ENCODE data around the gene APMAP.
A peak's percentile ranks its signal among the peaks of the same experiment; 100 is the strongest.

The APMAP gene

GRCh38 chr20:24992487-24993205 lies at the start of gene APMAP:
Gene APMAP (minus strand): TSS chr20:24992751. CDS start chr20:24992688, 63 bp downstream.
- Mint-ChIP-seq H3K9me3 (no peaks in the 10 kb centered on the region), H3K4me1 (peaks cover 42 to 58% of the 10 kb centered on the region in 2 donors), H3K27ac (peak within 1 kb of the TSS; percentile 98), H3K4me3 (peak within 1 kb of the TSS; percentile 94 to 97), H3K27me3 (no peaks in the 10 kb centered on the region), H3K36me3 (peaks cover 6 to 17% of the 10 kb centered on the region in 2 donors)
- ATAC-seq (replicated peaks) (peak; percentile 95 to 97), DNase-seq (peak; percentile 94)

- Mint-ChIP-seq H3K4me1 (peaks cover 47 to 75% of the 10 kb centered on the region in 2 donors), H3K27me3 (no peaks in the 10 kb centered on the region), H3K4me3 (peak overlapping the region in 1 of 2 donors; percentile 75), H3K9me3 (no peaks in the 10 kb centered on the region), H3K27ac (peak overlapping the region; percentile 95), H3K36me3 (peaks cover 6 to 14% of the 10 kb centered on the region in 2 donors)
- DNase-seq (no peak), ATAC-seq (replicated peaks) (no peak)
Observed at GRCh38 chr20:25041813-25042530, 49.4 kb upstream of the APMAP start.

GRCh38 chr20:25040438-25040831 lies 47.9 kb upstream of the APMAP start:
- Mint-ChIP-seq H3K27ac (peak overlapping the region; percentile 56), H3K36me3 (peaks cover 4 to 5% of the 10 kb centered on the region in 2 donors), H3K9me3 (no peaks in the 10 kb centered on the region), H3K4me3 (no peak overlapping the region), H3K4me1 (peaks cover 57 to 80% of the 10 kb centered on the region in 2 donors), H3K27me3 (no peaks in the 10 kb centered on the region)
- DNase-seq (no peak), ATAC-seq (replicated peaks) (no peak)

GRCh38 chr20:25039697-25040437 lies 47.3 kb upstream of the APMAP start:
- Mint-ChIP-seq H3K4me3 (no peak overlapping the region), H3K4me1 (peaks cover 53 to 78% of the 10 kb centered on the region in 2 donors), H3K36me3 (peaks cover 4 to 5% of the 10 kb centered on the region in 2 donors), H3K9me3 (no peaks in the 10 kb centered on the region), H3K27me3 (no peaks in the 10 kb centered on the region), H3K27ac (peak overlapping the region; percentile 62)
- no peak for DNase-seq
- no peak for ATAC-seq (replicated peaks)

- DNase-seq: no peak
- Mint-ChIP-seq H3K4me3 (no peak overlapping the region), H3K4me1 (peaks cover 49 to 67% of the 10 kb centered on the region in 2 donors), H3K36me3 (peaks cover 5% of the 10 kb centered on the region in 2 donors), H3K27me3 (no peaks in the 10 kb centered on the region), H3K9me3 (no peaks in the 10 kb centered on the region), H3K27ac (peak overlapping the region; percentile 88)
- no peak for ATAC-seq (replicated peaks)
Observed at GRCh38 chr20:25038591-25039015, 46.1 kb upstream of the APMAP start.

GRCh38 chr20:25038103-25038410 lies 45.5 kb upstream of the APMAP start:
- Mint-ChIP-seq H3K27me3 (no peaks in the 10 kb centered on the region), H3K9me3 (no peaks in the 10 kb centered on the region), H3K36me3 (peaks cover 4 to 6% of the 10 kb centered on the region in 2 donors), H3K4me1 (peaks cover 49 to 65% of the 10 kb centered on the region in 2 donors), H3K27ac (peak overlapping the region; percentile 88), H3K4me3 (peak overlapping the region; percentile 21 to 53)
- DNase-seq (no peak), ATAC-seq (replicated peaks) (no peak)

- peak overlapping the region; percentile 88 for H3K27ac Mint-ChIP-seq
- peak; percentile 27 for DNase-seq
- peak overlapping the region; percentile 44 to 53 for H3K4me3 Mint-ChIP-seq
- no peaks in the 10 kb centered on the region for H3K9me3 Mint-ChIP-seq
- peaks cover 44 to 64% of the 10 kb centered on the region in 2 donors for H3K4me1 Mint-ChIP-seq
- H3K27me3 Mint-ChIP-seq: no peaks in the 10 kb centered on the region
- ATAC-seq (replicated peaks): peak; percentile 70 to 75
- H3K36me3 Mint-ChIP-seq: peaks cover 1 to 6% of the 10 kb centered on the region in 2 donors
Observed at GRCh38 chr20:25037288-25038102, 44.9 kb upstream of the APMAP start.

- H3K4me1 Mint-ChIP-seq: peaks cover 40 to 56% of the 10 kb centered on the region in 2 donors
- H3K4me3 Mint-ChIP-seq: peak overlapping the region; percentile 55 to 66
- H3K9me3 Mint-ChIP-seq: no peaks in the 10 kb centered on the region
- peaks cover 1 to 6% of the 10 kb centered on the region in 2 donors for H3K36me3 Mint-ChIP-seq
- no peak for ATAC-seq (replicated peaks)
- H3K27ac Mint-ChIP-seq: peak overlapping the region; percentile 80
- DNase-seq: no peak
- H3K27me3 Mint-ChIP-seq: no peaks in the 10 kb centered on the region
Observed at GRCh38 chr20:25036331-25036936, 43.9 kb upstream of the APMAP start.

- H3K36me3 Mint-ChIP-seq: peaks cover 1 to 6% of the 10 kb centered on the region in 2 donors
- peak overlapping the region; percentile 77 for H3K27ac Mint-ChIP-seq
- no peak for DNase-seq
- no peaks in the 10 kb centered on the region for H3K27me3 Mint-ChIP-seq
- no peaks in the 10 kb centered on the region for H3K9me3 Mint-ChIP-seq
- H3K4me3 Mint-ChIP-seq: peak overlapping the region; percentile 55 to 66
- H3K4me1 Mint-ChIP-seq: peaks cover 40 to 51% of the 10 kb centered on the region in 2 donors
- peak in 1 of 2 donors; percentile 42 for ATAC-seq (replicated peaks)
Observed at GRCh38 chr20:25035921-25036320, 43.4 kb upstream of the APMAP start.

- Mint-ChIP-seq H3K9me3 (no peaks in the 10 kb centered on the region), H3K36me3 (peaks cover 8 to 17% of the 10 kb centered on the region in 2 donors), H3K27ac (no peak overlapping the region), H3K27me3 (no peaks in the 10 kb centered on the region), H3K4me1 (peaks cover 42 to 62% of the 10 kb centered on the region in 2 donors), H3K4me3 (no peak overlapping the region)
- ATAC-seq (replicated peaks) (no peak), DNase-seq (no peak)
Observed at GRCh38 chr20:25033924-25034300, 41.4 kb upstream of the APMAP start.

GRCh38 chr20:25033265-25033923 lies 40.8 kb upstream of the APMAP start:
- Mint-ChIP-seq H3K4me1 (peaks cover 37 to 57% of the 10 kb centered on the region in 2 donors), H3K36me3 (peaks cover 8 to 17% of the 10 kb centered on the region in 2 donors), H3K27me3 (no peaks in the 10 kb centered on the region), H3K4me3 (no peak overlapping the region), H3K27ac (peak overlapping the region; percentile 84), H3K9me3 (no peaks in the 10 kb centered on the region)
- DNase-seq (no peak), ATAC-seq (replicated peaks) (no peak)

- H3K9me3 Mint-ChIP-seq: no peaks in the 10 kb centered on the region
- peaks cover 31 to 51% of the 10 kb centered on the region in 2 donors for H3K4me1 Mint-ChIP-seq
- H3K27me3 Mint-ChIP-seq: no peaks in the 10 kb centered on the region
- peaks cover 9 to 17% of the 10 kb centered on the region in 2 donors for H3K36me3 Mint-ChIP-seq
- H3K4me3 Mint-ChIP-seq: no peak overlapping the region
- DNase-seq: no peak
- peak overlapping the region; percentile 34 for H3K27ac Mint-ChIP-seq
- ATAC-seq (replicated peaks): no peak
Observed at GRCh38 chr20:25032478-25033264, 40.1 kb upstream of the APMAP start.

Data from stimulated activated naive B cell treated with anti-CD40 and anti-IgM and Interleukin-4, amounts not matched to agents 10 μg/mL and 1 μg/mL and 100 μg/mL, for 72 hours (primary cell).